ENCODE measurements around the gene PLK2.

The PLK2 gene

DNA sequence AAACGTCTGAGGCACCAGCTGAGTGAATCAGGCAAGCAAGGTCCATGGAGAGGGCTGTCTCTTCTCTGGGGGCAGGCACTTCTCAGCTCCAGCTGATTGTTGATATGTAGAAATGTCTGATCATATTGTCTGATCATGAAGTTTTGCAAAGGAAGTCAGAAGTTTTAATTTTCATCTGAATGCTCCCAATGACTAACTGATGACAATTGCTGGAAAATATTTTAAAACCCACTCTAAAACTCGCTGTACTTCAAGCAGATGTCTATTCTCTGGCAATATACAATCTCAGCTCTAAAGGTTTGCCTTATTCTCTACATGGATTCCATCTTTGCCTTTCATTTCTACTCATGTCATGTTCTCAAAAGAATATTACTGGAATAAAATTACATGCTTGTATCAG is 12.7 kb downstream of the PLK2 start:
- no peak for DNase-seq

DNA sequence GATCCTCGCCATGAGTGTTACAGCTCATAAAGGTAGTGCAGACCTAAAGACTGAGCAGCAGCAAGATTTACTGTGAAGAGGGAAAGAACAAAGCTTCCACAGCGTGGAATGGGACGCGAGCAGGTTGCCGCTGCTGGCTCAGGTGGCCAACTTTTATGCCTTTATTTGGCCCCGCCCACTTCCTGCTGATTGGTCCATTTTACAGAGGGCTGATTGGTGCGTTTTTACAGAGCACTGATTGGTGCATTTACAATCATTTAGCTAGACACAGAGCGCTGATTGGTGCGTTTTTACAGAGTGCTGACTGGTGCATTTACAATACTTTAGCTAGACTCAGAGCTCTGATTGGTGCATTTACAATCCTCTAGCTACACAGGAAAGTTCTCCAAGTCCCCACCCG is 13.9 kb downstream of the PLK2 start:
- no peak for DNase-seq

DNA sequence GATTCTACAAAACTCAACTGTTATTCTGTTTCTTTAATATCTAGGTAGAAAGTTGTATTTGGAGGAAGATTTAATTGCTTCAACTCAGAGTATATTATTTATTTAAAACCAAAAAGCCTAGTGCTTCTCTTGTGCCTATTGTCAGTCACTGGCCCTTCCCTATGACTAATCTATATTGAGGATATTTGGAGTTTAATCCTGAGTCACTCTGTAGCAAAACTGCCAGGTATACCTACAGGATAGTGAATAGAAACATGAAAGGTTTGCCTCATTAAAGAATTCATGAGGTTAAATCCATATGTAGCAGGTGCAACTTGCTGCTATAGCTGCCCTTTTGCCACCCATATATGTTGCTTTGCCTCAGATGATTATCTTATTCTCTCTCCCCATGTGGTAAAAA is 15.1 kb downstream of the PLK2 start:
- DNase-seq: no peak

DNA sequence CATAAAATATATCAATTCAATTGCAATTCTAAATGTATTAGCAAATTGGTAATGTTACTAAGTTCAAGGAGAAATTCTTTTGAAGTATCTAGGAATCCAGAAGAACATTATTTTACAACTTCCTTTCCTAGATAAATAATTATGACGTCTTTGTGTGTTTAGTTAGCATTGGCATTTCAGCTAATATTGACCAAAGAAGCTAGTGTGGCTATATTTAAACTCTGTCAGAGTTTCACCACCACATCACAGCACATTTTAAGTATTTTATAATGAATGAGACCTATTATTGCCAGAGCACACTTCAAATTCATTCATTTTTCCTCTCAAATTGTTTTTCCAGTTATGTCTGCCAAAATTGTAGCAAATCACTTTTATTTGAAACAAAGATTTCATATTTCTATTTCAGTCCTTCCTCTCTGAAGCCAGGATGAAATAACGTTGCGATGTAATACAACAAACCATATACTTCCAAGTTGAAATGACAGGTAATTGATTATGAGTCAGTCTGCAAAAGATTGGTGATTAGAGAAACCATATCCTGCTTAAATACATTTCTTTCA is 18.9 kb downstream of the PLK2 start:
- DNase-seq: peak; percentile 58

DNA sequence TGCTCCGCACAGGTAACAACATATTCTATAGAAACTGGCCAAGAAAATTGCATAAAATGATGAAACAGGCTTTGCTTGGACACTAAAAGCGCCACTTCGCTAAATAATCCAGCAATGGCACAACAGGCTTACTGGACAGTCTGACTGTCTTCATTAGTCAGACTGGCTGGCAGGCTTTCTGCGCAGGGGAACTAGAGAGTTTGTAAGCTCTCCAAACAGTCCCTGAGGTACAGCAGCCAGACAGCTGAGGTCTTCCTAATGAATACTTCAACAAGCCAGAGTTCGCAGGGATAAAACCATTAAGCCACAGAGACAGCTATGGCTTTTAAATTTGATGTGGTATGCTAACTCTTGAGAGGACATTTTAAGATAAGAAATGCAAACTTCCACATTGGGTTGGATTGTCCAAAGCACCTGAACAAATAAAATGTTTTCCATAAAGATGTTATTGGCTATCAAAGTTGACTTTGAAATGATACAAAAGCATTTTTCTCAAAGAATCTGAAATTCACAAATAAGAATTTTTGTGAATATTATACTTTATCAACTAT is 20.7 kb downstream of the PLK2 start:
- DNase-seq: no peak

DNA sequence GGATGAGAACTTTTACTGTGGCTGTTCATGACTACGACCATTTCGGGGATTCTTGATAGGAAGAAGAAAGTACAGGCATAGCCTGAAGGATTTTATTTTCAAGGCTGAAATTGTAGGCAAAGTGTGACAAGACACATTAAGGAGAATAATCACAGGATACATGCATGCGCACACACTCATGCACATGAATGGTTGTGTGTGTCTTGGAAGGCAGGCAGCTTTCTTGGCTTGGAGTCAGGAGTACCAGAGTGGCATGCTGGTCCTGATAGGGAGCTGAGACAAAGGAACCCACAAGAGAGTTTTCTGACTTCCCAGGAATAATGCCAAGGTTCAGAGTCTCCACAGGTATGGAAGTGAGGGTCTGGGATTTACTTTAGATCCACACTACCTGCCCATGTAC is 22.2 kb downstream of the PLK2 start:
- DNase-seq: no peak

DNA sequence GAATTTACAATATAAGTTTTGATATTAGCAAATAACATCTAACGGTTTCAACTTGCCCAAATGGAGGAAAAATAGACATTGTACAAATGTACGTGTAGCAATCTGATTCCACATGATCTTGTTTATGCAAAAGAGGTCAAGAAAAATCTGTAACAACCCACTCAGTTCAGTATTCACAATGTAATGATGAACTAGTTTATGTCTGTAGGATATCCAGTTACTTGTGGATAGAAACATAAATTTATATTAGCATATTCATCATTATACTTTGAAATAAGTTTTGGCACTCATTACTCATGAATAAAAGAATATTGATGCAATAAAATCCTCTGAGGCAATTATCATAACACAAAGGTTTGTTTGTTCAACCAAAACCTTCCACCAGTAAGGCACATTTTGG is 28.1 kb downstream of the PLK2 start:
- DNase-seq: no peak

DNA sequence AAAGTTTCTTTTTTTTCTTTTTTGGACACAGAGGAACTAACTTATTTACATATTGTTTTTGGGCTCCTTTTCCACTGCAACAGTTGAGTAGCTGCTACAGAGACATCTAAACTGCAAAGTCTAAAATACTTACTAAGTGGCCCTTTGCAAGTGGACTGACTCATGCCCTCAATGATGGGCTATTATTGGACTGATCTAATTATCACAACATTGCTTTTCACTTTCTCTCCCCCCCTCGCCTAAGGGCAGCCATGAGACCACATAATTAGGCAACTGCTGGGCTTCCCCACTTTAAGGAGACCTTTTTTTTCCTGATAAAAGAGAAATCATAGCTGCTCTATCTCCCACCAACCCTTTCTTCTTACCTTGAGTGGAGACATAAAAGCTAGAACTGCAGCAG is 47.0 kb downstream of the PLK2 start:
- no peak for DNase-seq

DNA sequence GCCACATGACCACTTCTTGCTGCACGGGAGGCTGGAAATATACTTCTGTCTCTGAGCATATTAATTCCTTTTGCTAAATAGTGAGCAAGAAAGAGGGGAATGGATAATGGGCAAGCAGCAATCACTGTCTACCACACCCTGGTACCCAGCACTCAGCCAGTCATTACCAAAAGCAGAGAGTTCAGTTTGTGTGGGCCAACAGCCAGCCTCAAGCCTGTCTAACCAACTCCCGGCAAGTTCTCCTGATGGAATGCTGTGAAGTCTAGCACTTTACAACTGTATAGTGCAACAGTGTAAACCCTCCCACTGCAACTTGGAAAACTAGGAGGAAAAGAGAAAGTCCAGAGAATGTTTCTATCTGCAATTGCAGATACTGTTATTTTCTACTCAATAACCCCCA is 47.8 kb downstream of the PLK2 start:
- no peak for DNase-seq

DNA sequence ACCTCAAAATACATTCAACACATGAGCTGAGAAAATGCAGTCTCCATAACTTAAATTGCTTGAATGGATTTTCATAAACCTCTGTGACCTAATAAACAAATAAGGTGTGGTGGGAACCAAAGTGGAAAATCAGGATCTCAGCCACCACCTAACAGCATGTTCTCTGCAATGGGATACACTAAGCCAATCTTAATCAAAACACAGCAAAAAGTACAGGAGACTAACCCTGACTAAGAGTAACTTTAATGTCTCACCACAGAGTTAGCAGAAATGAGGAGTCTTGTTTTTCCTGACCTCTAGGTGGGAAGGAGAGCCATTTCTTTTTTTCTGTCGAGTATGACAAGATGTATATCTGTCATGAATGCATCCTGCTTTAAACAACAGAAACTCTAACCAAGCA is 48.5 kb downstream of the PLK2 start:
- no peak for DNase-seq

DNA sequence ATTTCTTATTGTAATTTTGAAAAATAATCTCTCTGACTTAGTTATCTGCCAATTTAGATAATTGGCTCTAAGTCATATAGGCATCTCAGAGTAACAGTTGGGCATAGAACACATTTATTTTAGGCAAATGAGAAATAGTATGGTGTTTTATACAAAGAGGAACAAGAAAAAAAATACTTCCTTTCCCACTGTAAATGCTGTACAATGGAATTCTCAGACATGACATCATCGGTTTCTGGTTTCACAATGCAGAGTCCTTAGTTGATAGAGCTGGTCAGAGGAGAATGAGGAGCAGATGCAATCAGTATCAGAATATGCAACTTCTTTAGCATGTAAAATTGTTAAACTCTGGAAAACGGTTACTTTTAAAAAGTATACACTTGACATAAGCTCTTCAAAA is 49.4 kb downstream of the PLK2 start:
- peak; percentile 75 for DNase-seq

DNA sequence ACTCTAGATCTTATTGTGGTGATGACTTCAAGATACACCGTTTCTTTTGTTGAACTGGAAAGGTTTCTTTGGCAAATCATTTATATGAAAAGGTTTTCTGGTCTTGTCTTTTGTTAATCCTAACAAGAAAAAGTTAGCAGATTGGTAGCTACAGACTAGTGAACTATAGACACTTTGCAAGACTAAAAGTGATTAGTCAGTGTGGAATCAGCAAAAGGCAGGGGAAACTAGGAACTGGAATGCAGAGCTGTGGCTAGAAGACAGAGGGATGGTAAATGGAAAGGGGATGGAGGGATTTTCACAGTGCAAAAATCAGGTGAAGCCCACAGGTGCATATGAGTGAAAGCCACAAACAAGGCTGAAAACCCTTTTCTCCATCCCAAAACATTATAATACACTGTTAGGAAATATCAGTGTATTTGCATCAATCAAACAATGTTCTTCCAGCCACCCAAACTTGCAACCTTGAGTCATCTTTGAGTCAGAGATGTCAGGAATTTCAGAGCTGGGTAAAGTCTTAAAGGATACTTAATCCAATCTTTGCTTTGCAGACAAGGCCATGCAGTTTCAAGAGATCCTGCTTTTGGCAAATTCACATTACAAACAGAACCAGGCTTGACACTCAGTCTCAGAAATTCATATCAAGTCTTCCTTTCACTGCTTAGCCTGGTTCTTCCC is 52.7 kb downstream of the PLK2 start:
- no peak for DNase-seq

DNA sequence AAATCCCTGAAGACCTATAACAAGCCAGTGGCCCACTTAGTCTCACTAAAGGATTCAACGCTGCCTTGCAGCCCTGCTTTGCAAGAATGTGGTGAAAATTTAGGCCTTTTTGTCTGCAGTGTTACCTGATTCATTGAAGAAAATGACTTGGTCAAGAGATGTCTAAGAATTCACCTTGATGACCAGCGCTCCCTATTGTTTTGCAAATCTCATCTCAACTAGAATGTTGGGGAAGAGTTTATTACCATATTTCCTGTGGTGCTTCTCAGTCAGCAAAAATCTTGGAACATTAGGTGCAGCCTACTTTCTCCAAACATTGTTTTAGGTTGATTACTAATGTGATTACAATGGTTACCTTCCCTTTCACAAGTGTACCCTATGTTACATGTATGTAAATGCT is 53.5 kb downstream of the PLK2 start:
- no peak for DNase-seq

DNA sequence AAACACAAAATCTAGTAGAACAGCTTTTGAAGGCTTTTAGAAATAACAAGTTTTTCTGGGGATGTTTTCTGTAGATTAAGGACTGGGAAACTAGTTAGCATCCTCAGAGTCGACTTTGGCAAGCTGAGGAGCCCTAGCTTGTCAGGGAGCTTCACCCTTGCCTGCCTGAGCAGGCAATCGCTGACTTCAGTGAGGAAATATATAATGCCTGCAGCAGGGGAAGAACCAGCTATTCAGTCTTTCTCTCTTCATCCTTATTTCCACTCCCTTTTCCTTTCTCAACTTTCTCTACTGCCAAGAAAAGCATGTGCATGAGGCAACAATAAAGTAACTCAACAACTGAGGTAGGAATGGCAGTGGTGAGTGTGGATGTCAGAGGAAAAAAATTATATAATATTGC is 54.7 kb downstream of the PLK2 start:
- DNase-seq: no peak

DNA sequence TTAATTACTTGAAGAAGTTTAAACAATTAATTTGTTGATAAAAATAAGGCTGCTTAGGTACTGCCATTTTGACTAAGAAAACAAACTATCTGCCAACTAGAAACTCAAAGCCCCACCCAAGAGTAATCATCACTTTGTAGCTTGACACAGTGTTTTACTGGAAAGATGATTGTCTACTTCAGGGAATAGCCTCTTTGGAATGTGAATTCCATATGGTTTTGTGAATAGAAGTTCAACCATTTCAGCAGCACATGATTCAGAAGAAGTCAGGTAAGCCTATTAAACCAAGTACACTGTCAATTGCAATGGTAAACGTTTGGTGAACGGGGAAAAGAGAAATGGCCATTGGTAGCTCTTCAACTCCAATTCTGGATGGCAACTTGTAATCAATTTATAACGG is 55.2 kb downstream of the PLK2 start:
- DNase-seq: no peak
